Ovary (tissue), 9 donors: ENCODE results near the gene CEP85. TPM values are rescaled to one million over a fixed set of nuclear protein-coding genes. Genes with fewer than 3 reads are reported as not detected.
"Not testable (repeated sequence)": the region's sequence is repeated elsewhere in the genome, so short reads cannot be mapped to it uniquely, and the experiment has no call there.

ENCODE experiments used
- DNase-seq, 5 donors: peaks; one replicate each; pipeline ENCODE4 v3.0.0-alpha.2; 2019 to 2020
- H3K27ac ChIP-seq, 2 donors: fragments of 200-600 bp; one replicate each; pipeline versions ENCODE4 v1.5.1 to v1.8.0; 2019 to 2022
- H3K27me3 ChIP-seq: fragments of 200-600 bp; one replicate; pipeline ENCODE4 v1.8.0; 2022
- H3K36me3 ChIP-seq: fragments of 200-600 bp; sonication (generic); one replicate; pipeline ENCODE4 v1.5.1; 2019
- H3K4me1 ChIP-seq: one replicate; pipeline ENCODE4 v1.8.1; 2013; ENCODE audit warnings: mild to moderate bottlenecking, moderate library complexity; ENCODE audit not compliant: insufficient read depth
- H3K4me3 ChIP-seq: fragments of 200-600 bp; sonication (generic); one replicate; pipeline ENCODE4 v1.5.1; 2017
- H3K9me3 ChIP-seq, 2 donors: fragments of 200-600 bp in 1 of 2; sonication (generic) in 1 of 2; one replicate each; pipeline versions ENCODE4 v1.5.1 to v1.8.1; 2013 to 2019; ENCODE audit warnings: mild to moderate bottlenecking in 1 of 2, moderate library complexity in 1 of 2
- EP300 ChIP-seq: sonication (generic); formaldehyde crosslinking; IDR thresholded peaks from one replicate; pipeline ENCODE4 v1.6.1; 2017; ENCODE audit warnings: antibody characterized with exemption
- POLR2A ChIP-seq: fragments of 450-650 bp; IDR thresholded peaks from one replicate; pipeline ENCODE4 v1.6.1; 2017; ENCODE audit warnings: antibody characterized with exemption, mild to moderate bottlenecking, moderate library complexity
- WGBS, 3 donors: extraction: QIAGEN DNeasy Blood & Tissue Kit in 1 of 3; methylation state at CpG; one replicate each; pipeline versions ENCODE4 v1.1.5 to v1.1.7; 2013 to 2017; 5-methylcytosine and 5-hydroxymethylcytosine counted together
- intact Hi-C, 4 donors: fragments of 100-400 bp; cut with DNase I; formaldehyde crosslinking; loops; one replicate each; pipeline versions ENCODE4 v1.11.0 to v1.15.1; 2022 to 2023
- polyA plus RNA-seq, 2 donors: library from polyadenylated mRNA; stranded (reverse); fragments of 200-250 nt in 1 of 2; fragments of 350-450 nt in 1 of 2; fragmentation: Illumina TruSeq in 1 of 2; extraction: RNeasy Lipid Tissue Mini Kit (QIAGEN cat#74804) in 1 of 2; gene quantifications; one replicate each; pipeline ENCODE4 v1.2.3, GENCODE V29; 2013 to 2014
- total RNA-seq, 7 donors: library from RNA; depleted of rRNA in 2 of 7; stranded (reverse); fragments of >200 nt in 2 of 7; fragmentation: NEBNext Ultra II Directional in 3 of 7; extraction: Animal tissue kit (Norgen Biotek cat#: 25700) in 3 of 7; gene quantifications; one replicate each; pipeline versions ENCODE4 v1.1.0 to v1.2.4, GENCODE V29; 2016 to 2023
- TF ChIP-seq, protein P1 (sequence below), 3 donors: fragments of 450-650 bp in 2 of 3; fragments of 200-600 bp in 1 of 3; IDR thresholded peaks; one replicate each; pipeline versions ENCODE4 v1.5.1 to v1.8.0; 2016 to 2022; ENCODE audit warnings: antibody characterized with exemption in 3 of 3, mild to moderate bottlenecking in 1 of 3
- donor health status: DM: no; HTN: no; CAD: no; lungs with moderate emphysema.
- donor health status: DM: no; HTN: no; CAD: no.
- donor health status: Bipolar disorder and iron deficiency.
- donor health status: DM: yes; HTN: yes; CAD: no.
- donor health status: DM: no; HTN: no; CAD: no.
- donor health status: DM: yes; HTN: yes; CAD: no.

CEP85 gene
- total and polyA plus RNA-seq, 9 donors, result 2.0 to 8.4 (median 4.0) TPM

DNA sequence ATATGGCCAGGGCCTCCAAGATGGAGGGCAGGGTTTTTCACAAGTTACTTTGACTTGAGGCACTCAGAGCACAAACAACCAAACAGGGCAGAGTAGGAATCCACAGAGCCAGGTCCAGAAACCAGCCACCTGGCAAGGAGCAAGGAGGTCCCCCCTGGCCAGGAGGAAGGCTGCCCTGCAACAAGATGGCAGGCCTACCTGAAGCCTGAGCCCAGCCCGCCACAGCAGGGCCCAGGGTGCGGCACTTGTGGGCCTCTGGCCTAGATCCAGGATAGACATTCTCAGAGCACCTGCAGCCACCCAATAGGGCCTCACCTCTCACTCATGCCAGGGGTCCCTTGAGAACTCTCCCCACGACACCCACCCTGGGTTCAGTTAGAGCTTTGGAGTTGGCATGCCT lies 57.4 kb downstream of the CEP85 start:
- H3K4me1 ChIP-seq, result no peaks in the 10 kb centered on the region
- DNase-seq, result no peak
- H3K4me3 ChIP-seq, result no peak overlapping the region
- H3K27ac ChIP-seq, result no peak overlapping the region
- H3K36me3 ChIP-seq, result no peaks in the 10 kb centered on the region
- no peaks in the 10 kb centered on the region for H3K9me3 ChIP-seq
- no peaks in the 10 kb centered on the region for H3K27me3 ChIP-seq
- TF ChIP-seq POLR2A (no peak), EP300 (no peak)
- TF ChIP-seq, protein P1, sequence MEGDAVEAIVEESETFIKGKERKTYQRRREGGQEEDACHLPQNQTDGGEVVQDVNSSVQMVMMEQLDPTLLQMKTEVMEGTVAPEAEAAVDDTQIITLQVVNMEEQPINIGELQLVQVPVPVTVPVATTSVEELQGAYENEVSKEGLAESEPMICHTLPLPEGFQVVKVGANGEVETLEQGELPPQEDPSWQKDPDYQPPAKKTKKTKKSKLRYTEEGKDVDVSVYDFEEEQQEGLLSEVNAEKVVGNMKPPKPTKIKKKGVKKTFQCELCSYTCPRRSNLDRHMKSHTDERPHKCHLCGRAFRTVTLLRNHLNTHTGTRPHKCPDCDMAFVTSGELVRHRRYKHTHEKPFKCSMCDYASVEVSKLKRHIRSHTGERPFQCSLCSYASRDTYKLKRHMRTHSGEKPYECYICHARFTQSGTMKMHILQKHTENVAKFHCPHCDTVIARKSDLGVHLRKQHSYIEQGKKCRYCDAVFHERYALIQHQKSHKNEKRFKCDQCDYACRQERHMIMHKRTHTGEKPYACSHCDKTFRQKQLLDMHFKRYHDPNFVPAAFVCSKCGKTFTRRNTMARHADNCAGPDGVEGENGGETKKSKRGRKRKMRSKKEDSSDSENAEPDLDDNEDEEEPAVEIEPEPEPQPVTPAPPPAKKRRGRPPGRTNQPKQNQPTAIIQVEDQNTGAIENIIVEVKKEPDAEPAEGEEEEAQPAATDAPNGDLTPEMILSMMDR (IDR thresholded peaks at IDR 0.05), result no peak
- 90 to 100% (median 99%) methylated on average over 3 of the region's 3 CpGs for WGBS, 3 donors
- intact Hi-C loops, result no loop called here

GRCh38 chr1:26291939-26292338 lies 57.9 kb downstream of the CEP85 start:
- H3K27ac ChIP-seq, result no peak overlapping the region
- intact Hi-C loops, result no loop called here
- no peak for DNase-seq

GRCh38 chr1:26292735-26293134 lies 58.7 kb downstream of the CEP85 start:
- H3K36me3 ChIP-seq, H3K4me1 ChIP-seq, H3K4me3 ChIP-seq, intact Hi-C loops, DNase-seq, H3K27ac ChIP-seq, H3K9me3 ChIP-seq, H3K27me3 ChIP-seq: not testable (repeated sequence)
- WGBS, 3 donors, result 91 to 93% (median 91%) methylated on average over 5 of the region's 5 CpGs

More at GRCh38 chr1:26291939-26292338, 57.9 kb downstream of the CEP85 start:
- H3K9me3 ChIP-seq, result no peaks in the 10 kb centered on the region
- H3K4me1 ChIP-seq, result no peaks in the 10 kb centered on the region
- no peak overlapping the region for H3K4me3 ChIP-seq
- no peaks in the 10 kb centered on the region for H3K27me3 ChIP-seq
- H3K36me3 ChIP-seq, result no peaks in the 10 kb centered on the region
- WGBS, 3 donors, result 78 to 92% (median 81%) methylated on average over 4 of the region's 4 CpGs
- TF ChIP-seq EP300 (no peak), POLR2A (no peak)
- TF ChIP-seq, protein P1 (IDR thresholded peaks at IDR 0.05), result no peak

DNA sequence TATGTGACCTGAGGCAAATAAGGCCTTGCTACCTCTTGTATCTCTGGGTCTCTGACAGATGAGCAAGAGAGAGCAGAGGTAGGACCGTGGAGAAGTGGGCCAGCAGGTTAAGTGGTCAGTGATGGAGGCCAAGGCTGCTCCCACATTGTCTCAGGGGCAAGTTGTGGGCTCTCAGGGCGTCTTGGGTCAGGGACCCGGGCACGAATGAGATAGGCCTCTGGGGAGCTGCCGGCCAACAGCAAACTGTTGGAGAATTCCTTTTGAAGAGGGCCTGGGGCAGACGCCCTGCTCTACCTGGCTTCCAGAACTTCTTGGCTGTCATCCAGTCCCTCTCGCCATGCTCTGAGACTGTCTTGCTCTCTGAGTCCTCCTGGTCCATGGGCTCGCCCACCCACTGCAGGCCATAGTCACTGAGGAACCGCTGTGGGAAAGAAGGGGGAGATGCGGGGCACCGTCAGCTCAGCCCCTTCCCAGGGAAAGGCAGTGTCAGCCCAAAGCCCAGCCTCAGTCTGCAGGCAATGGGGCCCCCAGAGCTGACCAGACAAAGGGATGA lies 60.0 kb downstream of the CEP85 start:
- WGBS, 3 donors, result 81 to 91% (median 81%) methylated on average over 11 of the region's 11 CpGs
- H3K27me3 ChIP-seq, result no peaks in the 10 kb centered on the region
- H3K27ac ChIP-seq, result no peak overlapping the region
- TF ChIP-seq EP300 (no peak), POLR2A (no peak)
- TF ChIP-seq, protein P1 (IDR thresholded peaks at IDR 0.05), result no peak
- H3K36me3 ChIP-seq, result no peaks in the 10 kb centered on the region
- no peak for DNase-seq
- intact Hi-C loops, result no loop called here
- no peak overlapping the region for H3K4me3 ChIP-seq
- no peaks in the 10 kb centered on the region for H3K9me3 ChIP-seq
- H3K4me1 ChIP-seq, result no peaks in the 10 kb centered on the region

- intact Hi-C loops, result no loop called here
- 87 to 92% (median 87%) methylated on average over 22 of the region's 22 CpGs for WGBS, 3 donors
- no peak overlapping the region for H3K27ac ChIP-seq
- H3K9me3 ChIP-seq, result no peaks in the 10 kb centered on the region
- H3K4me3 ChIP-seq, result no peak overlapping the region
- H3K36me3 ChIP-seq, result no peaks in the 10 kb centered on the region
- no peaks in the 10 kb centered on the region for H3K27me3 ChIP-seq
- no peak for TF ChIP-seq POLR2A
- TF ChIP-seq EP300, result no peak
- TF ChIP-seq, protein P1 (IDR thresholded peaks at IDR 0.05), result no peak
- H3K4me1 ChIP-seq, result no peaks in the 10 kb centered on the region
- no peak for DNase-seq
Measured at GRCh38 chr1:26295194-26296138, 61.5 kb downstream of the CEP85 start.
